A549 (cell line): ENCODE measurements around the gene DEFB131B. TPM values are rescaled to one million over a fixed set of nuclear protein-coding genes. Genes with fewer than 3 reads are reported as not detected.
A peak's percentile ranks its signal among the peaks of the same experiment; 100 is the strongest.

Experiments
- ATAC-seq, 2 experiments: fragments of 200-7000 bp in 1 of 2; fragments of >200 bp in 1 of 2; cut with Nextera tagmentation in 1 of 2; cut with Tn5 transposase in 1 of 2; 3 replicates each; pipeline versions ENCODE4 v1.8.0 to v1.9.1; 2018 to 2020; ENCODE audit warnings: mild to moderate bottlenecking in 1 of 2, moderate library complexity in 1 of 2
- CTCF ChIA-PET: fragments of 300-600 bp; sonication (Branson Sonifier 250); formaldehyde crosslinking; extraction: SDS; loops from one replicate; lab custom pipeline; 2021; ENCODE audit warnings: antibody characterized with exemption, inconsistent platforms; lab: Yijun Ruan, JAX
- POLR2A ChIA-PET: fragments of 350-600 bp; formaldehyde crosslinking; extraction: SDS; loops from one replicate; lab custom pipeline; 2021; ENCODE audit warnings: antibody characterized with exemption, inconsistent platforms; lab: Yijun Ruan, JAX
- DNase-seq, 2 experiments: peaks; one replicate each; pipeline versions ENCODE4 v3.0.0 to v3.0.0-alpha.2; 2011 to 2016; ENCODE audit warnings: low read depth in 1 of 2, low spot score in 1 of 2
- FAIRE-seq: peaks from 2 replicates; lab custom pipeline; 2011; peaks lifted over from hg19 to GRCh38; lab: Jason Lieb, UNC
- H3K27ac ChIP-seq, 2 experiments: fragments of >200 bp; sonication (Bioruptor Twin); formaldehyde crosslinking; 3 replicates each; pipeline ENCODE4 v1.5.1; 2016 to 2017
- H3K4me1 ChIP-seq: fragments of >200 bp; sonication (Bioruptor Twin); formaldehyde crosslinking; 3 replicates; pipeline ENCODE4 v1.6.1; 2016
- H3K4me2 ChIP-seq: fragments of >200 bp; sonication (Bioruptor Twin); formaldehyde crosslinking; 3 replicates; pipeline ENCODE4 v1.6.1; 2016
- H3K4me3 ChIP-seq: fragments of >200 bp; sonication (Bioruptor Twin); formaldehyde crosslinking; 3 replicates; pipeline ENCODE4 v1.5.1; 2016
- H3K9me3 ChIP-seq: fragments of >200 bp; sonication (Bioruptor Twin); formaldehyde crosslinking; 3 replicates; pipeline ENCODE4 v1.6.1; 2016
- CBX2 ChIP-seq: fragments of 200-600 bp; sonication (generic); IDR thresholded peaks from 2 replicates; pipeline ENCODE4 v1.6.1; 2016; ENCODE audit warnings: low read depth, mild to moderate bottlenecking, borderline replicate concordance
- CEBPB ChIP-seq, 2 experiments: fragments of >200 bp in 1 of 2; sonication (Bioruptor Twin) in 1 of 2; formaldehyde crosslinking in 1 of 2; IDR thresholded peaks; 2 replicates each; pipeline ENCODE4 v1.6.1; 2012 to 2016
- EHF ChIP-seq: fragments of 250-450 bp; sonication (Bioruptor Pico); IDR thresholded peaks from 2 replicates; pipeline ENCODE4 v1.5.0; 2020; ENCODE audit warnings: mild to moderate bottlenecking
- FOSB ChIP-seq: fragments of 250-450 bp; sonication (Bioruptor Pico); IDR thresholded peaks from 2 replicates; pipeline ENCODE4 v1.5.0; 2020; ENCODE audit warnings: mild to moderate bottlenecking, moderate library complexity
- HDAC2 ChIP-seq: fragments of 200-600 bp; sonication (generic); IDR thresholded peaks from 2 replicates; pipeline ENCODE4 v1.6.1; 2016
- HOXB13 ChIP-seq: fragments of 250-450 bp; sonication (Bioruptor Pico); IDR thresholded peaks from 2 replicates; pipeline ENCODE4 v1.5.0; 2020; ENCODE audit warnings: low read depth, mild to moderate bottlenecking, moderate library complexity
- JUNB ChIP-seq: fragments of >200 bp; sonication (Bioruptor Twin); formaldehyde crosslinking; IDR thresholded peaks from 2 replicates; pipeline ENCODE4 v1.6.1; 2016
- KDM1A ChIP-seq: fragments of 200-600 bp; sonication (generic); IDR thresholded peaks from 2 replicates; pipeline ENCODE4 v1.6.1; 2016; ENCODE audit warnings: low read depth, mild to moderate bottlenecking
- KDM5A ChIP-seq: fragments of 200-600 bp; sonication (generic); IDR thresholded peaks from 2 replicates; pipeline ENCODE4 v1.6.1; 2016; ENCODE audit warnings: antibody characterized with exemption, mild to moderate bottlenecking
- MAZ ChIP-seq: fragments of 150-350 bp; IDR thresholded peaks from 2 replicates; pipeline ENCODE4 v1.6.1; 2014; ENCODE audit warnings: antibody characterized with exemption, low read depth, low read length, borderline replicate concordance
- MYC ChIP-seq: IDR thresholded peaks from 2 replicates; pipeline ENCODE4 v1.6.1; 2012; ENCODE audit warnings: mild to moderate bottlenecking, inconsistent platforms, low read length, improper control_type of control experiment, borderline replicate concordance
- NFE2L2 ChIP-seq: fragments of 150-350 bp; conservative IDR thresholded peaks from 2 replicates; pipeline ENCODE4 v1.6.1; 2014; ENCODE audit warnings: low read length
- NR3C1 ChIP-seq: fragments of >200 bp; sonication (Bioruptor Twin); formaldehyde crosslinking; IDR thresholded peaks from 3 replicates; pipeline ENCODE4 v1.6.1; 2017
- PHF8 ChIP-seq: fragments of 200-600 bp; sonication (generic); IDR thresholded peaks from 2 replicates; pipeline ENCODE4 v1.6.1; 2016; ENCODE audit warnings: low read depth, mild to moderate bottlenecking, antibody characterized with exemption, moderate library complexity, borderline replicate concordance
- POLR2A ChIP-seq: IDR thresholded peaks from 2 replicates; pipeline ENCODE4 v1.6.1; 2012; ENCODE audit warnings: mild to moderate bottlenecking, low read length
- RAD21 ChIP-seq, 2 experiments: fragments of >200 bp in 1 of 2; sonication (Bioruptor Twin) in 1 of 2; formaldehyde crosslinking in 1 of 2; IDR thresholded peaks in 1 of 2; conservative IDR thresholded peaks in 1 of 2; 2 replicates in 1 of 2; 3 replicates in 1 of 2; pipeline ENCODE4 v1.6.1; 2012 to 2018; ENCODE audit warnings: inconsistent platforms in 1 of 2
- RFX5 ChIP-seq: fragments of 450-650 bp; IDR thresholded peaks from 2 replicates; pipeline ENCODE4 v1.7.1; 2014; ENCODE audit warnings: antibody characterized with exemption, mild to moderate bottlenecking, moderate library complexity
- SMC3 ChIP-seq: fragments of >200 bp; sonication (Bioruptor Twin); formaldehyde crosslinking; IDR thresholded peaks from 3 replicates; pipeline ENCODE4 v1.6.1; 2018; ENCODE audit warnings: inconsistent platforms
- SREBF2 ChIP-seq: fragments of 450-650 bp; IDR thresholded peaks from 2 replicates; pipeline ENCODE4 v1.6.1; 2014; ENCODE audit warnings: mild to moderate bottlenecking, moderate library complexity
- ZFP36 ChIP-seq: fragments of 450-650 bp; IDR thresholded peaks from 2 replicates; pipeline ENCODE4 v1.6.1; 2014; ENCODE audit warnings: borderline replicate concordance; ENCODE audit not compliant: partially characterized antibody
- WGBS: methylation state at CpG from one replicate; pipeline ENCODE4 v1.1.6; 2017; ENCODE audit errors: missing lambda C conversion rate; 5-methylcytosine and 5-hydroxymethylcytosine counted together
- polyA plus RNA-seq, 4 experiments: library from polyadenylated mRNA; depleted of rRNA in 3 of 4; stranded (reverse); fragments of >200 nt; fragmentation: RNase III in 1 of 4; extraction: RNeasy Plus Mini Kit Qiagen cat#74134 plus additional on column Dnase treatment in 1 of 4; gene quantifications; 2 replicates in 3 of 4; 3 replicates in 1 of 4; pipeline ENCODE4 v1.2.3, GENCODE V29; 2011 to 2017
- TF ChIP-seq, protein P1 (sequence below): fragments of >200 bp; sonication (Bioruptor Twin); formaldehyde crosslinking; IDR thresholded peaks from 3 replicates; pipeline ENCODE4 v1.6.1; 2016
- TF ChIP-seq, protein P2 (sequence below): fragments of 450-650 bp; IDR thresholded peaks from 2 replicates; pipeline ENCODE4 v1.6.1; 2014; ENCODE audit warnings: antibody characterized with exemption
- TF ChIP-seq, protein P3 (sequence below): fragments of >200 bp; sonication (Bioruptor Twin); formaldehyde crosslinking; IDR thresholded peaks from 2 replicates; pipeline ENCODE4 v1.6.1; 2016
- TF ChIP-seq, protein P4 (sequence below): IDR thresholded peaks from 2 replicates; pipeline ENCODE4 v1.6.1; 2012
- TF ChIP-seq, protein P5 (sequence below): IDR thresholded peaks from 2 replicates; pipeline ENCODE4 v1.6.1; 2012

Gene DEFB131B
- polyA plus RNA-seq, 2 of the 4 experiments (the other 2 are of a cell fraction), result not detected

DNA sequence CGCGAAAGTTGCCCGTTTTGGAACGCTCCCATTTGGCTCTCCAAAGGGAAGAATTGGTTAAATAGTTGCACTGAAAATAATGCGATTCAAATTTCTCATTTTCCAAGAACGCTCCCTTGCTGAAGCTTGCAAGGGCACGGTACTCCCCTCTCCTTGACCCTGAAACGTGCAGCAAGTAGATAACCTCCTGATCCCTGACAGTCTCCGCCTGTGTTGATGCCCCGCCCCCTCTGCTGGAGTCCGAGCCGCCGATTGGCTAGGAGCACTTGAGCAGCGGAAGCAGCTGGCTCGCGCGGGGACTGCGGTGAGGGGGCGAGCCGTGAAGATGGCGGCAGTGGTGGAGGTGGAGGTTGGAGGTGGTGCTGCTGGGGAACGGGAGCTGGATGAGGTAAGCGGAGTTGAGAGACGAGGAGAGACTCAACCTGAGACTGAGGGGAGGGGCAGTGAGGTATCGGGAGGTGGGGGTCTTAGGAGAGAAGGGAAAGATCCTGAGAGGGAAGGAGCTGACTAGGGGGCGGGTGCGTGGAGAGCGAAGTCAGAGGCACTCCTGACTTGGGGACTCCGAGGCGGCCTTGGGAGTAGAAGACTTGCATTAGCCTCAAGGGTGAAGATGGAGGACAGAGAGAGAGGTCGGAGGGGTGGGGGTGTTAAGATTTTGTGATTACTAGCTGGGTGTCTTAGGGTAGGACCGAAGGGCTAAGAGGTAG is 50.6 kb downstream of the DEFB131B start, which contains the start of gene RNF121 (continued):
- TF ChIP-seq NFE2L2 (no peak), POLR2A (peak; percentile 90), JUNB (no peak), PHF8 (peak; percentile 41), SREBF2 (no peak), CEBPB (IDR thresholded peaks at IDR 0.05) (no peak), MYC (no peak), NR3C1 (no peak), KDM5A (peak; percentile 90), KDM1A (no peak), ZFP36 (no peak), MAZ (0 out of 2 replicates have a peak, but pooled peaks have one; percentile 34), RFX5 (0 out of 2 replicates have a peak, but pooled peaks have one; percentile 9), FOSB (no peak)
- TF ChIP-seq, protein P1, sequence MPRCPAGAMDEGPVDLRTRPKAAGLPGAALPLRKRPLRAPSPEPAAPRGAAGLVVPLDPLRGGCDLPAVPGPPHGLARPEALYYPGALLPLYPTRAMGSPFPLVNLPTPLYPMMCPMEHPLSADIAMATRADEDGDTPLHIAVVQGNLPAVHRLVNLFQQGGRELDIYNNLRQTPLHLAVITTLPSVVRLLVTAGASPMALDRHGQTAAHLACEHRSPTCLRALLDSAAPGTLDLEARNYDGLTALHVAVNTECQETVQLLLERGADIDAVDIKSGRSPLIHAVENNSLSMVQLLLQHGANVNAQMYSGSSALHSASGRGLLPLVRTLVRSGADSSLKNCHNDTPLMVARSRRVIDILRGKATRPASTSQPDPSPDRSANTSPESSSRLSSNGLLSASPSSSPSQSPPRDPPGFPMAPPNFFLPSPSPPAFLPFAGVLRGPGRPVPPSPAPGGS, result peak; percentile 52; the same call in 1 of the 3 replicates
- TF ChIP-seq, protein P2, sequence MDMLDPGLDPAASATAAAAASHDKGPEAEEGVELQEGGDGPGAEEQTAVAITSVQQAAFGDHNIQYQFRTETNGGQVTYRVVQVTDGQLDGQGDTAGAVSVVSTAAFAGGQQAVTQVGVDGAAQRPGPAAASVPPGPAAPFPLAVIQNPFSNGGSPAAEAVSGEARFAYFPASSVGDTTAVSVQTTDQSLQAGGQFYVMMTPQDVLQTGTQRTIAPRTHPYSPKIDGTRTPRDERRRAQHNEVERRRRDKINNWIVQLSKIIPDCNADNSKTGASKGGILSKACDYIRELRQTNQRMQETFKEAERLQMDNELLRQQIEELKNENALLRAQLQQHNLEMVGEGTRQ, result no peak
- TF ChIP-seq, protein P3, sequence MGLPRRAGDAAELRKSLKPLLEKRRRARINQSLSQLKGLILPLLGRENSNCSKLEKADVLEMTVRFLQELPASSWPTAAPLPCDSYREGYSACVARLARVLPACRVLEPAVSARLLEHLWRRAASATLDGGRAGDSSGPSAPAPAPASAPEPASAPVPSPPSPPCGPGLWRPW, result no peak
- TF ChIP-seq, protein P4, sequence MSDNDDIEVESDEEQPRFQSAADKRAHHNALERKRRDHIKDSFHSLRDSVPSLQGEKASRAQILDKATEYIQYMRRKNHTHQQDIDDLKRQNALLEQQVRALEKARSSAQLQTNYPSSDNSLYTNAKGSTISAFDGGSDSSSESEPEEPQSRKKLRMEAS, result peak; percentile 7; the same call in 1 of the 2 replicates

DNA sequence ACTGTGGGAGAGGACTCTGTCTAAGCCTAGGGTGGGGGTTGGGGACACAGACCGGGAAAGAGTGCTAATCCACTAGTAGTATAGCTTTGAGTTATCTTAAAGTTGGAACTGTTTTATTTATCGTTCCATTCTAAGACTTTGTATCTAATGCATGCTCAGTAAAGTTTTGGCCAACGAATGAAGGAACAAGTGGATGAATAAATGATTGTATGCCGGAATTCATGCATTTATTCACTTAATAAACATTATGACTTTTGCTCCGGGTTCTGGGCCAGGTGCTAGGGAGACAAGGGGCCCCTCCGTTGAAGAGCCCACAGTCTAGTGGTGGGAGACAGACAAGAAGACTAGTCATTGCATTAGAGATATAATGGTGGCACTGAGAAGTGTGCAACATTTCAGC is 51.2 kb downstream of the DEFB131B start:
- 3% methylated on average over 6 of the region's 6 CpGs for WGBS
- Histone ChIP-seq H3K4me2 (peak overlapping the region; percentile 94), H3K4me3 (peak overlapping the region; percentile 90), H3K27ac (peak overlapping the region; percentile 91 to 95), H3K4me1 (peaks cover 53% of the 10 kb centered on the region), H3K9me3 (no peaks in the 10 kb centered on the region)
- ATAC-seq (no peak), DNase-seq (no peak), FAIRE-seq (no peak)
- TF ChIP-seq SMC3 (no peak), EHF (CRISPR knock-in tag) (no peak), RAD21 (conservative IDR thresholded peaks at IDR 0.05 in 1 of 2, IDR thresholded peaks at IDR 0.05 in 1 of 2) (no peak), MAZ (no peak), CBX2 (no peak), HOXB13 (no peak), HDAC2 (no peak)
- TF ChIP-seq, protein P5, sequence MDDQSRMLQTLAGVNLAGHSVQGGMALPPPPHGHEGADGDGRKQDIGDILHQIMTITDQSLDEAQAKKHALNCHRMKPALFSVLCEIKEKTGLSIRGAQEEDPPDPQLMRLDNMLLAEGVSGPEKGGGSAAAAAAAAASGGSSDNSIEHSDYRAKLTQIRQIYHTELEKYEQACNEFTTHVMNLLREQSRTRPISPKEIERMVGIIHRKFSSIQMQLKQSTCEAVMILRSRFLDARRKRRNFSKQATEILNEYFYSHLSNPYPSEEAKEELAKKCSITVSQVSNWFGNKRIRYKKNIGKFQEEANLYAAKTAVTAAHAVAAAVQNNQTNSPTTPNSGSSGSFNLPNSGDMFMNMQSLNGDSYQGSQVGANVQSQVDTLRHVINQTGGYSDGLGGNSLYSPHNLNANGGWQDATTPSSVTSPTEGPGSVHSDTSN, result no peak
- ChIA-PET CTCF (interaction anchor here (1.2 to 4.0 kb wide), 5 partner anchors 14 to 86 kb away, joined by 3 to 32 read pairs (median 4); no protein-coding TSS in a partner anchor), POLR2A (interaction anchor here (1.2 to 2.3 kb wide), 4 partner anchors 8 to 48 kb away, joined by 3 to 21 read pairs (median 5); no protein-coding TSS in a partner anchor)
